MM.1S (cell line): ENCODE measurements around the gene TRIM63.

Experiments
- EZH2phosphoT487 ChIP-seq: fragments of 300-600 bp; sonication (generic); IDR thresholded peaks from 2 replicates; pipeline ENCODE4 v1.6.1; 2018; ENCODE audit warnings: antibody characterized with exemption, low read length
- TF ChIP-seq, protein P1 (sequence below): fragments of 300-600 bp; sonication (generic); IDR thresholded peaks from 2 replicates; pipeline ENCODE4 v1.5.1; 2016; ENCODE audit warnings: antibody characterized with exemption, low read length, mixed read lengths

DNA sequence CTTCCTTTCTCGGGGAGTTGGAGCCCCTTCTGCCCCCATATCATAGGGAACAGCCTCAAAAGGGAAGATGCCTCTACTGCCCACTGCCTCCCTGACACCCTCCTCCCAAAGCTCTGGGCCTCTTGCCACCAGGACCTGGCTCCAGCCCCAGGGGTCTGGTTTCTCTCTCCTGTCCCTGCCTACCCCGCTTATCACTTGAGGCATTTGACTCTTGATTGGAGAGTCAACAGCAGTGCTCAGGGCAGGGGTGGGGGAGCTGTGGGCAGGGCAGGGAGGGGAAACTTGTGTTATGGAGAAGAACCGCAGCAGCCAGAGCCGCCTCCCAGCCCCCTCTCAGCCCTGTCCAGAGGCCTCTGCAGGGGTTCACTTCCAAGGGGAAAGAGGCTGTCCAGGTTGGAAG, 573 bp downstream of the TRIM63 start:
- TF ChIP-seq, protein P1, sequence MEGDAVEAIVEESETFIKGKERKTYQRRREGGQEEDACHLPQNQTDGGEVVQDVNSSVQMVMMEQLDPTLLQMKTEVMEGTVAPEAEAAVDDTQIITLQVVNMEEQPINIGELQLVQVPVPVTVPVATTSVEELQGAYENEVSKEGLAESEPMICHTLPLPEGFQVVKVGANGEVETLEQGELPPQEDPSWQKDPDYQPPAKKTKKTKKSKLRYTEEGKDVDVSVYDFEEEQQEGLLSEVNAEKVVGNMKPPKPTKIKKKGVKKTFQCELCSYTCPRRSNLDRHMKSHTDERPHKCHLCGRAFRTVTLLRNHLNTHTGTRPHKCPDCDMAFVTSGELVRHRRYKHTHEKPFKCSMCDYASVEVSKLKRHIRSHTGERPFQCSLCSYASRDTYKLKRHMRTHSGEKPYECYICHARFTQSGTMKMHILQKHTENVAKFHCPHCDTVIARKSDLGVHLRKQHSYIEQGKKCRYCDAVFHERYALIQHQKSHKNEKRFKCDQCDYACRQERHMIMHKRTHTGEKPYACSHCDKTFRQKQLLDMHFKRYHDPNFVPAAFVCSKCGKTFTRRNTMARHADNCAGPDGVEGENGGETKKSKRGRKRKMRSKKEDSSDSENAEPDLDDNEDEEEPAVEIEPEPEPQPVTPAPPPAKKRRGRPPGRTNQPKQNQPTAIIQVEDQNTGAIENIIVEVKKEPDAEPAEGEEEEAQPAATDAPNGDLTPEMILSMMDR: no peak
- TF ChIP-seq EZH2phosphoT487: no peak
